Activated CD4-positive, alpha-beta T cell treated with anti-CD3 and anti-CD28 coated beads for 24 hours (primary cell): ENCODE data around the gene IL15RA.
"Not testable (repeated sequence)": the region's sequence is repeated elsewhere in the genome, so short reads cannot be mapped to it uniquely, and the experiment has no call there.

ENCODE experiments used
- DNase-seq, 2 donors: peaks; one replicate each; pipeline ENCODE4 v3.0.0-alpha.2; 2020; ENCODE audit warnings: low read depth in 2 of 2

The IL15RA gene

GRCh38 chr10:5970066-5970465 is 7.3 kb downstream of the IL15RA start:
- no peak for DNase-seq

- no peak for DNase-seq
Observed at GRCh38 chr10:5968681-5969453, 8.5 kb downstream of the IL15RA start.

GRCh38 chr10:5968037-5968680 is 9.2 kb downstream of the IL15RA start:
- DNase-seq = no peak

GRCh38 chr10:5965266-5965665 is 12.1 kb downstream of the IL15RA start:
- no peak for DNase-seq

- DNase-seq = no peak
Observed at GRCh38 chr10:5964736-5965135, 12.6 kb downstream of the IL15RA start.

GRCh38 chr10:5963591-5963990 is 13.8 kb downstream of the IL15RA start:
- no peak for DNase-seq

GRCh38 chr10:5963071-5963470 is 14.3 kb downstream of the IL15RA start:
- no peak for DNase-seq

- DNase-seq = not testable (repeated sequence)
Observed at GRCh38 chr10:5962358-5962940, 14.9 kb downstream of the IL15RA start.

- no peak for DNase-seq
Observed at GRCh38 chr10:5961405-5962100, 15.8 kb downstream of the IL15RA start.

- DNase-seq = not testable (repeated sequence)
Observed at GRCh38 chr10:5960973-5961275, 16.4 kb downstream of the IL15RA start.

- no peak for DNase-seq
Observed at GRCh38 chr10:5960070-5960972, 17.0 kb downstream of the IL15RA start.

GRCh38 chr10:5959581-5960069 is 17.7 kb downstream of the IL15RA start:
- no peak for DNase-seq

- no peak for DNase-seq
Observed at GRCh38 chr10:5959142-5959541, 18.2 kb downstream of the IL15RA start.

GRCh38 chr10:5958675-5959074 is 18.7 kb downstream of the IL15RA start:
- no peak for DNase-seq

- DNase-seq = no peak
Observed at GRCh38 chr10:5958077-5958476, 19.3 kb downstream of the IL15RA start.

- DNase-seq = no peak
Observed at GRCh38 chr10:5956146-5956936, 21.0 kb downstream of the IL15RA start.

- DNase-seq = no peak
Observed at GRCh38 chr10:5953676-5954075, 23.7 kb downstream of the IL15RA start.

- no peak for DNase-seq
Observed at GRCh38 chr10:5952731-5953385, 24.5 kb downstream of the IL15RA start.

- no peak for DNase-seq
Observed at GRCh38 chr10:5951721-5952407, 25.5 kb downstream of the IL15RA start.
